ENCODE measurements around the gene NPAS3.

- TF ChIP-seq KLF17 (tag by site-specific recombination; IDR thresholded peaks at IDR 0.05) (no peak), ZNF174 (tag by site-specific recombination; IDR thresholded peaks at IDR 0.05) (no peak), CTCF (tag by site-specific recombination; IDR thresholded peaks at IDR 0.05) (no peak), ZNF549 (tag by site-specific recombination; IDR thresholded peaks at IDR 0.05) (no peak), ZNF837 (tag by site-specific recombination; IDR thresholded peaks at IDR 0.05) (no peak), ZNF660 (tag by site-specific recombination; IDR thresholded peaks at IDR 0.05) (no peak), ZNF114 (tag by site-specific recombination; IDR thresholded peaks at IDR 0.05) (no peak), ZNF2 (tag by site-specific recombination; IDR thresholded peaks at IDR 0.05) (no peak), ZNF488 (tag by site-specific recombination; IDR thresholded peaks at IDR 0.05) (no peak), ZNF341 (tag by site-specific recombination; IDR thresholded peaks at IDR 0.05; ENCODE audit: low read depth) (no peak), ZNF626 (tag by site-specific recombination; IDR thresholded peaks at IDR 0.05) (no peak)
These were observed 670.9 kb downstream of the NPAS3 start for GRCh38 chr14:33609582-33609981.
